ENCODE results near the gene EEF1A2.

EEF1A2 gene

DNA sequence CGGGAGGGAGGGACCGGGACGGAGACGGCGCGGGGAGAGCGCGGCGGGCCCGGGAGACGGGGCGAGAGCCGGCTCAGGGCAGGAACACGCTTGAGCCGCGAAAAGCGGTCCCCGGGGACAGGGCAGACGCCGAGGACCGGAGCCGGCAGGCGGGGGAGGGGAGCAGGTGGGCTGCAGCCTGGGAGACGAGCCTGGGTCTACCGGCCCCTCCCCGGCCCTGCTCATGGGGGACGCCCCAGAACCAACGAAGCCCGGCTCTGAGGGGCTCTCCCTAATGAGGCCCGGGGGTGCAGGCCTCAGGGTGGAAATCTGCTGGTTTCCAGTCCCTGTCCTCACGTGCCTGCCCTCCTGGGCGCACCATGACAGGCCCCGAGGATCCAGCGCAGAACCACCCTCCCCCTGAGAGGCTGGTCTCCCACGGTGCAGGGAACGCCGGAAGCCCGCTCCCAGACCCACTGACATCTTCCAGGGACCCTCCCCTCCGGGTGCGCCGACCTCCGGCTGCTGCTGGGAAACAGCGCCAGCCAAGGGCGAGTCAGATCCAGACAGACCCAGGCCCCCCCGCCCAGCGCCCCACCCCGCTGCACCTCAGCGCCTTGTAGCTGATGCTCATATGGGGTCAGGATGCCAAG, 571 bp upstream of the EEF1A2 start:
- no peak for DNase-seq (ENCODE audit: low read depth)

- no peak for DNase-seq (ENCODE audit: low read depth)
Measured at GRCh38 chr20:63497946-63498935, 642 bp downstream of the EEF1A2 start.

DNA sequence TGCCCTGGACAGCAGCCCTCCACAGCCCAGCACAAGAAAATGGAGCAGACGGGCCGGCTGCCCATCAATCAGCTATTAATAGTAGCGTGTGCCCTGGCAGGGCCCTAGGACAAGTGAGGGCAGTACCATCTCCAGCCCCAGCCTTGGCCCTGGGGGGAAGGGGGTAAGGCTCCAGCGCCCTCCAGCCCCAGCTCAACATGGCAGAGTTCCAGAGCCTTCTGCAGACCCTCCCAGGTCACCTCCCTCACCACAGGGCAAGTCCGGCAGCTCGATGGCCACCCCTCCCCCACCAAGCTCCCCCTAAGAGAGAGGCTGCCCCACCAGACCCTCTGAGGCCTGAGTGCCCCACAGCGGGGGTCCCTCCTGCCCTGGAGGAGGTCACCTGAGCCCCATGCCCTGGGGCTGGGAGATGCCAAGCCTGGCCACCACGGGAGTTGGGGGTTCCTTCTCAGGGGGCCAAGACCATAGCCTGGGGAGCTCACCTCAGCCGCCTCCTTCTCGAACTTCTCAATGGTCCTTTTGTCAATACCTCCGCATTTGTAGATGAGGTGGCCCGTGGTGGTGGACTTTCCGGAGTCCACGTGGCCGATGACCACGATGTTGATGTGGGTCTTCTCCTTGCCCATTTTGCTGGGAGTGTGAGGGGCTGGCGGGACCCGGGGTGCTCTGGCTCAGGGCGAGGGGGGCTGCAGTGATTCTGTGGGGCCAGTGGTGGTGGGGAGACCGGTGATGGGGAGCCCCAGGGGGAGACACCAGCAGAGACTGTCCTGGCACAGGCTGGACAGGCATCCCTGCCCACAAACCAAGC, 1.5 kb downstream of the EEF1A2 start:
- DNase-seq (ENCODE audit: low read depth) = no peak

- DNase-seq (ENCODE audit: low read depth) = no peak
Measured at GRCh38 chr20:63496596-63497120, 2.2 kb downstream of the EEF1A2 start.

- DNase-seq (ENCODE audit: low read depth) = peak; percentile 47
Measured at GRCh38 chr20:63495741-63496595, 2.9 kb downstream of the EEF1A2 start.

GRCh38 chr20:63495167-63495720, 3.6 kb downstream of the EEF1A2 start:
- DNase-seq (ENCODE audit: low read depth) = no peak

DNA sequence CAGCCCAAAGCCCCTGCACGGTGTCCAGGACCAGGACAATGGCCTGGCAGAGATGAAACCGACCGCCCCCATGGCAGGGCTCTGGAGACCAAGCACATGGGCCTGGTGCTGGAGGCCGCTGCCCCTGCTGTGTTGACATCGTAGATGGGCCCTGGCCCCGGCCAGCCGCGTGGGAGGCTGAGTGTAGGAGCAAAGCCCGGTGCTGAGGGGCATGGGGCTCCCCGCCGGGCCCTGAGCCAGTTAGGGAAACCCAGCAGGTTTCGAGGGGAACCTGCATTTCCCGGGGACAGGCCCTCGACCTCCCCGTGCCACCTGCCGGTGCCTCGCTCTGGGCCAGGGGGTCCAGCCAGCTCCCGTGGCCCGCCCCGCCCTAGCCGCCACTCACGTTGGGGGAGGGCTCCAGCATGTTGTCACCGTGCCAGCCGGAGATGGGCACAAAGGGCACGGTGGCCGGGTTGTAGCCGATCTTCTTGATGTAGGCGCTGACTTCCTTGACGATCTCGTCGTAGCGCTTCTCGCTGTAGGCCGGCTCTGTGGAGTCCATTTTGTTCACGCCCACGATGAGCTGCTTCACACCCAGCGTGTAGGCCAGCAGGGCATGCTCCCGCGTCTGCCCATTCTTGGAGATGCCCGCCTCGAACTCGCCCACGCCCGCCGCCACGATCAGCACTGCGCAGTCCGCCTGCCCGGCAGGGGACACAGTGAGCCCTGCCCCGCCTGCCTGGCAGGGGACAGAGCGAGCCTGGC, 4.3 kb downstream of the EEF1A2 start:
- no peak for DNase-seq (ENCODE audit: low read depth)

DNA sequence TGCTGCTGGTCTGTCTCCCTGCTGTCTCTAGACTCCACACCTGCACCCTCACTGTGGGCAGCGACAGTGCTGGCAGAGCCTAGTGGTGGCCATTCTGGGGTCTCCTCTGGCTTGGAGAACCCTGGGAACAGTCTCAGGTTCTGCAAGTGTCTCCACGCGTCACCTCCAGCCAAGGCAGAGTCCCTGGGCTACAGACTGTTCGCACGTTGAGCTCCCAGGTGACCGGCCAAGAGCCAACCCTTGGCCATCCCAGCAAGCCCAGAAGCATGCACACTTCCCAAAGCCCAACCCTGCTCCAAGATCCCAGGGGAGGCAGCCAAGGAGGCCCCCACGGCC, 4.8 kb downstream of the EEF1A2 start:
- no peak for DNase-seq (ENCODE audit: low read depth)

DNA sequence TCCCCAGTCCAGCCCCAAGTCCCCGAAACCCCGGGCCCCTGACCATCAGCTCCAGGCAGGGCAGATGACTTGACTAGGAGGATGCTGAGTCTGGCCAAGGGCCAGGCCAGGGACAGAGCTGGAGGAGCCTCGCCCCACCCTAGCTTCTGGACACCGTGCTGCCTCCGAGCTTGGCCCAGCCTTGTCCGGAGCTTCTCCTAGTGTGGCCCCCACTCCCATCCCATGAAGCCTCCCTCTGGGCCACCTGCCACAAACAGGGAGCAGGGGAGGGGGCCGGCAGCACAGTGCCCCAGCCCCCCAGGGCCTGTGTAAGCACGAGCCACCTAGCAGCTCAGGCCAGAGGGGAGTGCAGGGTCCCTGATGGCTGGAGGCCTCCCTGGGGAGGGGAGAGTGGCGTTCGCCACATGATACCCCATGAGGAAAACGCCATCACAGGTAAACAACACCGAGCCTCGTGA, 5.3 kb downstream of the EEF1A2 start:
- DNase-seq (ENCODE audit: low read depth) = no peak

- DNase-seq (ENCODE audit: low read depth) = no peak
Measured at GRCh38 chr20:63492982-63493381, 5.9 kb downstream of the EEF1A2 start.

GRCh38 chr20:63492518-63492917, 6.4 kb downstream of the EEF1A2 start:
- DNase-seq (ENCODE audit: low read depth) = no peak

DNA sequence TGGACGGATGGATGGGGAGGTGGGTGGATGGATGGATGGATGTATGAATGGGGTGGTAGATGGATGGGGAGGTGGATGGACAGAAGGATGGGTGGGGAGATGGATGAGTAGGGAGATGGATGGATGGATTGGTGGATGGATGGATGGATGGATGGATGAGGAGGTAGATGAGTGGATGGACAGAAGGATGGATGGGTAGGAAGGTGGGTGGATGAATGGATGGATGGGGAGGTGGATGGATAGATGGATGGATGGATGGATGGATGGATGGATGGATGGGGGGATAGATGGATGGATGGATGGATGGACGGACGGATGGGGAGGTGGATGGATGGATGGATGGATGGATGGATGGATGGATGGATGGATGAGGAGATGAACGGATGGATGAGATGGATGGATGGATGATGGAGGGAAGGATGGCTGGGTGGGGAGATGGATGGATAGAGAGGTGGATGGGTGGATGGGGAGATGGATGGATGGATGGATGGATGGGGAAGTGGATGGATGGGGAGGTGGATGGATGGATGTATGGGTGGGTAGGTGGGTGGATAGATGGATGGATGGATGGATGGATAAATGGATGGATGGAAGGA, 7.2 kb downstream of the EEF1A2 start:
- DNase-seq (ENCODE audit: low read depth) = no peak

GRCh38 chr20:63491078-63491477, 7.8 kb downstream of the EEF1A2 start:
- DNase-seq (ENCODE audit: low read depth) = no peak

DNA sequence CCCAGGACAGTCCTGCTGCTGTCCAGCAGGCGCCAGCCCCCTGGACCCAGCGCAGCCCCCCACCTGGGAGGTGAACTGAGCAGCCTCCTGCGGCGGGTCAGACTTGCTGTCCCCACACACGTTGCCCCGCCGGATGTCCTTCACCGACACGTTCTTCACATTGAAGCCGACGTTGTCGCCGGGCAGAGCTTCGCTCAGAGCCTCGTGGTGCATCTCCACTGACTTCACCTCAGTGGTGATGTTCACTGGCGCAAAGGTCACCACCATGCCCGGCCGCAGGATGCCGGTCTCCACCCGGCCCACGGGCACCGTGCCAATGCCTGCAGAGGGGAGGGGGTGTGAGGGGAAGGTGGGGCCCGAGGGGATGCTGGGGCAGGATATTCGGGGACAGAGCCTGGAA, 8.5 kb downstream of the EEF1A2 start:
- no peak for DNase-seq (ENCODE audit: low read depth)

DNA sequence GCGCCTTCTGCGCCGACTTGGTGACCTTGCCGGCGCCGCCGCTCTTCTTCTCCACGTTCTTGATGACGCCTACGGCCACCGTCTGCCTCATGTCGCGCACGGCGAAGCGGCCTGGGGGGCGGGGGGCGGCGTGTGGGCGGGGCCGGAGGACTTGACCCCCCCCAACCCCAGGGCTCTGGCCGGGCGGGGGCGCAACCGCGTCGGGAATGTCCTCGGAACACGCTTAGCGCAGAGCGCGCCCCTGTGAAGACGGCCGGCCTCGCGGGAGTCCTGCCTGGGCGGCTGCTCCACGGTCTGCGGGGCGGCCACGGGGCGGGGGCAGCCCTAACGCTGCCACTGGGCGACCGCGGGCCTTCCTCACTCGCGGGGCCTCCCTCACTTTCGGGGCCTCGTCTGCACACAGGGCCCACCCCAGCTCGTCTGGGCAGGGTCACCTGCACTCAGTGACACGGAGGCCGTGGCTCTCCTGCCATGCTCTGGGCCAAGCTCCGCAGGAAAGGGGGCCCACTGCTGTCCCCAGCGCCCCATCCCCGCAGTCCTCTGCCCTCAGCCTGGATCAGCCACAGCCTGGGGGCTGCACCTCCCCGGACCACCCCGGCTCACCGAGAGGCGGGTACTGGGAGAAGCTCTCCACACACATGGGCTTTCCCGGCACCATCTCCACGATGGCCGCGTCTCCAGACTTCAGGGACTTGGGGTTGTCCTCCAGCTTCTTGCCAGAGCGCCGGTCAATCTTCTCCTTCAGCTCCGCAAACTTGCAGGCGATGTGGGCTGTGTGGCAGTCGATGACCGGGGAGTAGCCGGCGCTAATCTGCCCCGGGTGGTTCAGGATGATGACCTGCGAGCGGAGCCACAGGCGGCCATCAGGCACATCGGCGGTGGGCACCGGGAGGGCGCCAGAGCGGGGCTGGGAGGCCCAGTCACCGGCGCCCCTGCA, 10.3 kb downstream of the EEF1A2 start:
- no peak for DNase-seq (ENCODE audit: low read depth)

- DNase-seq (ENCODE audit: low read depth) = no peak
Measured at GRCh38 chr20:63487781-63488241, 11.1 kb downstream of the EEF1A2 start.

GRCh38 chr20:63487116-63487764, 11.6 kb downstream of the EEF1A2 start:
- DNase-seq (ENCODE audit: low read depth) = no peak

GRCh38 chr20:63486300-63486855, 12.5 kb downstream of the EEF1A2 start:
- DNase-seq (ENCODE audit: low read depth) = no peak

Measured in T-helper 22 cell (primary cell).